RCC 7860 (cell line): ENCODE results near the gene TPST2.

Experiments used
- DNase-seq: peaks from one replicate; pipeline ENCODE4 v3.0.0-alpha.2; 2015; ENCODE audit warnings: low spot score
- FAIRE-seq: peaks from 2 replicates; lab custom pipeline; 2012; peaks lifted over from hg19 to GRCh38; lab: Jason Lieb, UNC

The TPST2 gene

DNA sequence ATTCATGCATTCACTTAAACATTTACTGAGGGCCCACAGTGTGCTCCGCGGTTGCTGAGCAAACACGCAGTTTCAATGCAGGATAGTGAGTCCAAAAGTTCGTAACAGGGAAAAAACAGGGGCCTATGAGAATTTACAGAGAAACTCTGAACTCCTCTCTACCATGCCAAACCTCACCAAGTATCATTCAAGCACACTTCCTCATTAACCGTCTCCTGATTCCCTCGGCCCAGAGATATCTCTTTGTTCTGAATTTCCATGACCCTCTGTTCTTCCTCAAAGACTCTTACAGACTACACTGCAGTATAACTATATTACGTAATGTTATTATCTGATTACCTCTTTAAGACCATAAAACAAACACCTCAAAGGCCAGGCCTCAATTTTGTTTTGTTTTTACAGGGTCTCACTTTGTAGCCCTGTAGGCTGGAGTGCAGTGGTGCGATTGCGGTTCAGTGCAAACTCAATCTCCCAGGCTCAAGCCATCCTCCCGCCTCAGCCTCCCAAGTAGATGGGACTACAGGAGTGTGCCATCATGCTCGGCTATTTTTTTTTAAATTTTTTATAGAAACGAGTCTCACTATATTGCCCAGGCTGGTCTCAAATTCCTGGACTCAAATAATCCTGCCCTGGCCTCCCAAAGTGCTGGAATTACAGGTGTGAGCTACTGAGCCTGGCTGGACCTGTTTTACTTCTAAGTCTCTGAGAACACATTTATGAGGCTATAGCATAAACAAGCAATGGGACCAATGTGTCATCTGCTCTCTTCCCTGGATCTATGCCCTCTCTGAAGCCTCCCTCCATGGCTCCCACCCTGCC is 109.9 kb downstream of the TPST2 start:
- FAIRE-seq (no peak), DNase-seq (no peak)

DNA sequence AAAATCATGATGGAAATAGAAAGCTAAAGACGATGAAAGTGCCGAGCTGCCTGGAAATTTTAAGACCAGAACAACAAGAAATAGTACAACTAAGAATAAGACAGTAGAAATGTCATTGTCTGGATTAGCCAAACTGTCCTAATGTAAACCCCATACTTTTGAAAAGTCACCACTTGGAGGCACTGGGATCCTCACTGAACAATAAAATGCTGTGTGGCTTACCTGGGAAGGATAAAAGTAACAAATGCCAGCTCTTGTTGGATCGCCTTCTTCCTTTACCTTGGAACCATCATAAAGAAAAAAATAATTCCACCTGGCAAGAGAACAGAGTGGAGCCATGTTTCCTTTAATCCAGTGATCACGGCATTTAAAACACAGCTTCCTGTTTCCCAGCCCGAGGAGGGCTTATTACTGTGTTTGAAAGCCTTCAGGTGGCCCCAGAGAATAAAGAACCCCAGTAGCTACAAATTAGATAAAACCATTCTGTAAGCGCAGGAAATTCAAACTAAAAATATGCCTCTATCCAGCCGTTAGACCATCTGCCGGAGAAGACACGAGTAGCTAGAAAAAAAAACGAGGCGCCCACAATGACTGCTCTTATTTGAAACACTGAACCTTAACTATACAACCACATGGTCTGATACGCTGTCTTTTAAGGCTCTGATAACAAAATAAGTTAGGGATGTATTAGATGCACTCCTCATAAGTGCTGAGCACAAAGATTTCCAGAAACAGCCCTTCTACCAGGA is 110.7 kb downstream of the TPST2 start:
- no peak for FAIRE-seq
- DNase-seq = no peak

DNA sequence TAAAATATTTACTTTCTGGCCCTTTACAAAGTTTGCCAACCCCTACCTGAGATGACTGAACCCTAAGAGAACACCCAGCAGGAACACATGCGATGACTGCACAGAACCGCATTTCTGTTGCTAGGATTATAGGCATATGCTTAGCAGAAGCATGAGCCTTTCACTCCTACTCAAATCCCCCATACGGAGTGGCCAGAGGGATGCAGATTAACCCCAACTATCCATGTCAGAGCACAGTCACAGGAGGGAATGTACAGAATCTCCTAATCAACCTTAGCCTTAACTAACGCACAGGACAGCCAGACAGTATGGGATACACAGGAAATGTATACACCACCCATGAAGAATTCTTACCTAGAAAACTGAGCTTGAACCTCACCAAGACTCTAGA is 112.6 kb downstream of the TPST2 start:
- FAIRE-seq = no peak
- peak; percentile 73 for DNase-seq

DNA sequence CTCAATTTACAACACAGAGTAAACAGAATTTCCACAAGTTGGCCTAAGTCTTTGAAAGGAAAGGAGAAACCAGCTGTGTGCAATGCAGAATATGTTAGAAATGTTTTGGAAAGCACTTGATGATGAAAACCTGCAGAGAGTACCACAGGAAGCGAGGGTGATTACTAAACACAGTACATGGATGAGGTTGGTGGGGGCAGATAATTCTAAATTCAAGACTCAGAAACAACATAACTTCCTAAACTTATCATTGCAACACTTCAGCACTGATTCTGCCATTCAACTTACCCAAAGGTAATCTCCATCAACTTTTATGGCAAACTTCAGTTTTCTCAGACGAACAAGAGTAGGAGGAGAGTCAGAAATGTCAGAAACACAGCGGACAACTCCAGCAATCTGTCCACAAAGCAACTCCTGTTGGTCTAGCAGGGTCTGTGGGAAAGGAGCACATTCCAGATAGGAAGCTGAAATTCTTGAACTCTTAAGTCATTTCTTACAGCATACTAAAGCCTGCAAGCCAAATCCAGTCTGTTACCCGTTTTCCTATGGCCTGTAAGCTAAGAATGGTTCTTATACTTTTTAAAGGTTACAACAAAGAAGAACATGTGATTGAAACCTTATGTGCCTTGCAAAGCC is 113.1 kb downstream of the TPST2 start:
- DNase-seq (peak; percentile 86), FAIRE-seq (peak; percentile 88)

DNA sequence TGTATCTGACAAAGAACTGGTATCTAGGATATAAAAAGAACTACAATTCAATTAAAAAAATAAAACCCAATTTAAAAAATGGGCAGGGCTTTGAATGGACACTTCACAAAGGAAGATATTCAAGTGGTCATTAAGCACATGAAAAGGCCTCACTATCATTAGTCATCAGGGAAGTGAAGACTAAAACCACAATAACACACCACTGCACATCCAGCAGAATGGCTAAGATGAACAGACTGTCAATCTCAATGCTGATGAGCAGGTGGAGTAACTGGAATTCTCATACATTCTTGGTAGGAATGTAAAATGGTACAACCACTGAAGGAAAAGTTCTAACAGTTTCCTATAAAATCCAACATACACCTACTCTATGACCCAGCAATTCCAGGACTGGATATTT is 115.2 kb downstream of the TPST2 start:
- DNase-seq = peak; percentile 72
- FAIRE-seq = peak; percentile 95
